H1 (cell line): ENCODE measurements around the gene CFAP61. TPM values are rescaled to one million over a fixed set of nuclear protein-coding genes. Genes with fewer than 3 reads are reported as not detected.

Experiments
- CTCF ChIA-PET: fragments of 300-600 bp; sonication (Branson Sonifier 250); formaldehyde crosslinking; loops from one replicate; lab custom pipeline; 2021; ENCODE audit not compliant: partially characterized antibody; lab: Charles Lee
- POLR2A ChIA-PET: fragments of 300-600 bp; sonication (Branson Sonifier 250); formaldehyde crosslinking; loops from one replicate; lab custom pipeline; 2021; ENCODE audit warnings: inconsistent platforms; ENCODE audit not compliant: partially characterized antibody; lab: Charles Lee
- DNase-seq, 2 experiments: peaks; one replicate each; pipeline versions ENCODE4 v3.0.0 to v3.0.0-alpha.2; 2010 to 2022; ENCODE audit warnings: low spot score in 2 of 2, low read depth in 1 of 2, mixed read lengths in 1 of 2
- FAIRE-seq: peaks from 2 replicates; lab custom pipeline; 2011; peaks lifted over from hg19 to GRCh38; lab: Jason Lieb, UNC
- H2AFZ ChIP-seq: 2 replicates; pipeline ENCODE4 v1.8.1; 2012; ENCODE audit warnings: low read length, inconsistent platforms
- H2AK5ac ChIP-seq: 2 replicates; pipeline ENCODE4 v1.6.1; 2013; ENCODE audit warnings: low read depth, low read length
- H2BK120ac ChIP-seq: replicated peaks from 2 replicates; pipeline ENCODE3; 2013; ENCODE audit warnings: low read depth, low read length, inconsistent platforms
- H2BK12ac ChIP-seq: 2 replicates; pipeline ENCODE4 v1.6.1; 2013; ENCODE audit warnings: low read depth, low read length
- H2BK15ac ChIP-seq: 2 replicates; pipeline ENCODE4 v1.6.1; 2013; ENCODE audit warnings: low read length
- H2BK20ac ChIP-seq: 2 replicates; pipeline ENCODE4 v1.6.1; 2013; ENCODE audit warnings: low read length
- H2BK5ac ChIP-seq: 2 replicates; pipeline ENCODE4 v1.6.1; 2013; ENCODE audit warnings: low read depth, low read length
- H3K14ac ChIP-seq: 2 replicates; pipeline ENCODE4 v1.6.1; 2013; ENCODE audit warnings: inconsistent platforms; ENCODE audit not compliant: insufficient read length
- H3K18ac ChIP-seq: 2 replicates; pipeline ENCODE4 v1.6.1; 2013; ENCODE audit warnings: low read length; ENCODE audit errors: extremely low read depth
- H3K23ac ChIP-seq: 2 replicates; pipeline ENCODE4 v1.6.1; 2013; ENCODE audit warnings: inconsistent platforms; ENCODE audit not compliant: insufficient read length
- H3K23me2 ChIP-seq: 2 replicates; pipeline ENCODE4 v1.6.1; 2013; ENCODE audit warnings: low read depth, low read length
- H3K27ac ChIP-seq: 2 replicates; pipeline ENCODE4 v1.6.1; 2011; ENCODE audit warnings: low read depth, low read length, inconsistent platforms
- H3K27me3 ChIP-seq, 4 experiments: replicated peaks in 1 of 4; 1 replicate in 1 of 4; 2 replicates in 3 of 4; pipeline versions ENCODE4 v1.6.1 to v1.8.1; 2011 to 2013; ENCODE audit warnings: low read length in 3 of 4, mild to moderate bottlenecking in 3 of 4, inconsistent platforms in 2 of 4, mixed read lengths in 2 of 4, moderate library complexity in 1 of 4; ENCODE audit not compliant: control insufficient read depth in 3 of 4, insufficient read depth in 3 of 4; ENCODE audit errors: extremely low read depth in 1 of 4
- H3K36me3 ChIP-seq, 4 experiments: 2 replicates each; pipeline versions ENCODE4 v1.6.1 to v1.8.1; 2011 to 2013; ENCODE audit warnings: mild to moderate bottlenecking in 4 of 4, low read length in 3 of 4, moderate library complexity in 2 of 4, control low read depth in 1 of 4, inconsistent platforms in 1 of 4; ENCODE audit not compliant: insufficient read depth in 4 of 4, control insufficient read depth in 2 of 4
- H3K4ac ChIP-seq: replicated peaks from 2 replicates; pipeline ENCODE3; 2013; ENCODE audit warnings: low read length, low read depth, mixed read lengths, inconsistent platforms; ENCODE audit not compliant: insufficient read length
- H3K4me1 ChIP-seq, 4 experiments: replicated peaks in 1 of 4; 1 replicate in 1 of 4; 2 replicates in 3 of 4; pipeline versions ENCODE4 v1.6.1 to v1.8.1; 2011 to 2013; ENCODE audit warnings: low read length in 3 of 4, inconsistent platforms in 2 of 4, mixed read lengths in 1 of 4; ENCODE audit not compliant: insufficient read depth in 4 of 4, control insufficient read depth in 3 of 4
- H3K4me2 ChIP-seq, 2 experiments: 2 replicates each; pipeline versions ENCODE4 v1.6.1 to v1.8.1; 2011 to 2013; ENCODE audit warnings: low read depth in 2 of 2, low read length in 2 of 2, control low read depth in 1 of 2, inconsistent platforms in 1 of 2, mild to moderate bottlenecking in 1 of 2; ENCODE audit not compliant: insufficient read depth in 1 of 2
- H3K4me3 ChIP-seq, 4 experiments: fragments of 200-600, 300-600 bp in 1 of 4; sonication (generic), shearing (Covaris generic), sonication (Bioruptor Twin) in 1 of 4; 2 replicates each; pipeline versions ENCODE4 v1.5.1 to v1.8.1; 2011 to 2016; ENCODE audit warnings: low read length in 4 of 4, low read depth in 3 of 4, control low read depth in 2 of 4, inconsistent platforms in 2 of 4, mild to moderate bottlenecking in 2 of 4, mixed read lengths in 1 of 4, moderate library complexity in 1 of 4; ENCODE audit not compliant: insufficient read depth in 2 of 4; ENCODE audit errors: extremely low read depth in 1 of 4
- H3K56ac ChIP-seq: replicated peaks from 2 replicates; pipeline ENCODE3; 2013; ENCODE audit warnings: low read depth, mild to moderate bottlenecking, mixed read lengths, low read length, inconsistent platforms; ENCODE audit not compliant: insufficient read length
- H3K79me1 ChIP-seq: 2 replicates; pipeline ENCODE4 v1.6.1; 2013; ENCODE audit warnings: low read depth, low read length, control low read depth
- H3K79me2 ChIP-seq, 2 experiments: 2 replicates each; pipeline versions ENCODE4 v1.6.1 to v1.8.1; 2012 to 2013; ENCODE audit warnings: low read length in 2 of 2, mild to moderate bottlenecking in 2 of 2, inconsistent platforms in 1 of 2; ENCODE audit not compliant: insufficient read depth in 2 of 2, control insufficient read depth in 1 of 2
- H3K9ac ChIP-seq, 4 experiments: replicated peaks in 1 of 4; 1 replicate in 1 of 4; 2 replicates in 3 of 4; pipeline versions ENCODE4 v1.6.1 to v1.8.1; 2011 to 2013; ENCODE audit warnings: low read depth in 3 of 4, low read length in 3 of 4, control low read depth in 2 of 4, mild to moderate bottlenecking in 2 of 4, moderate library complexity in 2 of 4, inconsistent platforms in 1 of 4; ENCODE audit errors: extremely low read depth in 1 of 4
- H3K9me3 ChIP-seq, 2 experiments: 2 replicates each; pipeline versions ENCODE4 v1.6.1 to v1.8.1; 2012 to 2013; ENCODE audit warnings: mild to moderate bottlenecking in 2 of 2, moderate library complexity in 2 of 2, control low read depth in 1 of 2, inconsistent platforms in 1 of 2, low read depth in 1 of 2, low read length in 1 of 2, mixed read lengths in 1 of 2; ENCODE audit not compliant: insufficient read depth in 2 of 2
- H4K20me1 ChIP-seq, 2 experiments: replicated peaks in 1 of 2; 2 replicates each; pipeline versions ENCODE3 to v1.8.1; 2011 to 2013; ENCODE audit warnings: inconsistent platforms in 2 of 2, low read length in 2 of 2, mild to moderate bottlenecking in 1 of 2; ENCODE audit not compliant: insufficient read depth in 2 of 2, control insufficient read depth in 1 of 2
- H4K5ac ChIP-seq: 2 replicates; pipeline ENCODE4 v1.6.1; 2013; ENCODE audit warnings: low read length, low read depth, mixed read lengths, inconsistent platforms; ENCODE audit not compliant: insufficient read length
- H4K8ac ChIP-seq: 2 replicates; pipeline ENCODE4 v1.8.0; 2013; ENCODE audit warnings: mild to moderate bottlenecking, moderate library complexity, low read length, inconsistent platforms; ENCODE audit not compliant: insufficient read depth; ENCODE audit errors: extremely low read depth
- H4K91ac ChIP-seq: replicated peaks from 2 replicates; pipeline ENCODE3; 2013; ENCODE audit warnings: low read length, mixed read lengths, inconsistent platforms; ENCODE audit not compliant: insufficient read length
- CBX8 ChIP-seq: fragments of 300-800, 300-1000 bp; sonication (generic); IDR thresholded peaks from 2 replicates; pipeline ENCODE4 v1.7.1; 2016; ENCODE audit warnings: low read depth, low read length, borderline replicate concordance
- CEBPB ChIP-seq: IDR thresholded peaks from 2 replicates; pipeline ENCODE4 v1.6.1; 2012; ENCODE audit warnings: low read depth, low read length
- CHD2 ChIP-seq: IDR thresholded peaks from 2 replicates; pipeline ENCODE4 v1.6.1; 2012; ENCODE audit warnings: low read length, improper control_type of control experiment
- GTF2F1 ChIP-seq: IDR thresholded peaks from 2 replicates; pipeline ENCODE4 v1.6.1; 2012; ENCODE audit warnings: low read depth, low read length, improper control_type of control experiment, borderline replicate concordance
- KDM5A ChIP-seq: fragments of 200-600 bp; IDR thresholded peaks from 2 replicates; pipeline ENCODE4 v1.7.1; 2012; ENCODE audit warnings: mild to moderate bottlenecking, low read length, inconsistent platforms, mixed read lengths
- MAFK ChIP-seq: IDR thresholded peaks from 2 replicates; pipeline ENCODE4 v1.6.1; 2012; ENCODE audit warnings: low read depth, mild to moderate bottlenecking, improper control_type of control experiment, low read length
- NRF1 ChIP-seq: IDR thresholded peaks from 2 replicates; pipeline ENCODE4 v1.6.1; 2011; ENCODE audit warnings: mild to moderate bottlenecking, low read depth, low read length, improper control_type of control experiment
- RFX5 ChIP-seq: IDR thresholded peaks from 2 replicates; pipeline ENCODE4 v1.6.1; 2011; ENCODE audit warnings: low read depth, low read length, improper control_type of control experiment, borderline replicate concordance
- RXRA ChIP-seq: IDR thresholded peaks from 2 replicates; pipeline ENCODE4 v1.6.1; 2011; ENCODE audit warnings: low read depth, mild to moderate bottlenecking, low read length, moderate library complexity; ENCODE audit not compliant: insufficient read depth
- SIN3A ChIP-seq, 2 experiments: IDR thresholded peaks in 1 of 2; conservative IDR thresholded peaks in 1 of 2; 2 replicates each; pipeline ENCODE4 v1.6.1; 2011 to 2012; ENCODE audit warnings: low read length in 2 of 2, improper control_type of control experiment in 1 of 2, low read depth in 1 of 2, mild to moderate bottlenecking in 1 of 2
- SUZ12 ChIP-seq: fragments of 200-600 bp; sonication (generic); IDR thresholded peaks from 2 replicates; pipeline ENCODE4 v1.6.1; 2012; ENCODE audit warnings: mild to moderate bottlenecking, inconsistent platforms, low read length, moderate library complexity, mixed read lengths
- TCF12 ChIP-seq: IDR thresholded peaks from 2 replicates; pipeline ENCODE4 v1.6.1; 2011; ENCODE audit warnings: low read depth, mild to moderate bottlenecking, low read length
- ZNF274 ChIP-seq: IDR thresholded peaks from 2 replicates; pipeline ENCODE4 v1.7.0; 2012; ENCODE audit warnings: low read length, borderline replicate concordance; ENCODE audit errors: extremely low read depth
- WGBS, 2 experiments: shearing (Covaris generic) in 1 of 2; methylation state at CpG; one replicate each; pipeline versions ENCODE4 v1.1.6 to v1.1.7; 2013 to 2015; ENCODE audit warnings: low lambda C conversion rate in 2 of 2, mixed read lengths in 2 of 2, inconsistent platforms in 1 of 2, low coverage in 1 of 2, missing lambda C conversion rate in 1 of 2; ENCODE audit not compliant: insufficient replicate concordance in 2 of 2, insufficient coverage in 1 of 2, insufficient read length in 1 of 2; ENCODE audit errors: extremely low coverage in 1 of 2, missing lambda C conversion rate in 1 of 2; 5-methylcytosine and 5-hydroxymethylcytosine counted together
- polyA plus RNA-seq, 7 experiments: library from polyadenylated mRNA; depleted of rRNA in 3 of 7; stranded (reverse) in 5 of 7; unstranded in 2 of 7; fragments of >200 nt in 5 of 7; fragments of 200-250 nt in 2 of 7; gene quantifications; 1 replicate in 5 of 7; 2 replicates in 1 of 7; 4 replicates in 1 of 7; pipeline versions ENCODE4 v1.2.1 to v1.2.3, GENCODE V29; 2011 to 2013; ENCODE audit warnings: missing spikeins in 2 of 7, mixed read lengths in 2 of 7
- total RNA-seq: library from RNA; stranded (reverse); fragmentation: NEBNext Ultra II Directional; extraction: Animal tissue kit (Norgen Biotek cat#: 25700); gene quantifications from 2 replicates; pipeline ENCODE4 v1.2.1, GENCODE V29; 2021

Gene CFAP61
- total and polyA plus RNA-seq, 2 of the 8 experiments (the other 6 are each of a cell fraction or from before 2014, with no cell fraction given) = 0.29 to 0.61 TPM

DNA sequence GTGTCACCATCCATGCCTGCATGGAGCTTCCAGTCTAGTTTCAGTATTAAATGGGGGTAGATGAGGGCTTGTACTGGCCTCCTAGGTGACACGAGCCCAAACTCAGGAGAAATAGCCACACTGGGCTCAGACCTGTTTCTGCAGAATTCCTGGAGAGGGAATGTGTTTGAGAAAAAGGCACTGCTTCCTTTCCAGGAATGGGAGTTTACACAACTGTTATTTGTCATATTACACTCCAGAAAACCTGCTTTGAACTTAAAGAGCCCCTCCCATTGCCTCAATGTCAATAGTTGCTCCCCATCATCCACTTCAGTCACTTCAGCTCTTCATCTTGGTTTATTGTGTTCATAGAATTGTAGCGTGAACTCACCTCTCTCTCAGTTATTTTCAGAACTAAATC, 151.5 kb downstream of the CFAP61 start:
- Histone ChIP-seq H2BK12ac (no peak overlapping the region), H3K9me3 (no peaks in the 10 kb centered on the region), H3K27me3 (no peaks in the 10 kb centered on the region), H3K79me2 (no peaks in the 10 kb centered on the region), H3K27ac (no peak overlapping the region), H3K23ac (no peak overlapping the region), H3K14ac (no peak overlapping the region), H2AK5ac (no peak overlapping the region), H4K20me1 (no peaks in the 10 kb centered on the region), H3K4me2 (no peak overlapping the region), H4K5ac (no peak overlapping the region), H3K9ac (no peak overlapping the region), H3K56ac (no peak overlapping the region), H3K4me3 (no peak overlapping the region), H4K8ac (no peak overlapping the region), H2AFZ (no peak overlapping the region), H4K91ac (no peak overlapping the region), H2BK20ac (no peak overlapping the region), H2BK120ac (no peak overlapping the region), H3K4me1 (peaks cover 4 to 16% (median 6%) of the 10 kb centered on the region in 4 experiments; a peak in 6 of 7 replicates), H2BK5ac (no peak overlapping the region), H3K36me3 (no peaks in the 10 kb centered on the region), H3K4ac (no peak overlapping the region), H2BK15ac (no peak overlapping the region), H3K23me2 (no peaks in the 10 kb centered on the region)
- 76% methylated on average over 2 of the region's 2 CpGs; no CpG with 5 or more reads in 1 of the 2 experiments for WGBS, 2 experiments
- ChIA-PET POLR2A (no interaction called here), CTCF (interaction anchor here (1.6 to 2.7 kb wide), 2 partner anchors 10 to 35 kb away, joined by 4 to 10 read pairs; no protein-coding TSS in a partner anchor)
- FAIRE-seq (no peak), DNase-seq (no peak)
- no peak for TF ChIP-seq CHD2
- TF ChIP-seq SUZ12 = no peak
- no peak for TF ChIP-seq MAFK
- no peak for TF ChIP-seq KDM5A
- no peak for TF ChIP-seq ZNF274
- no peak for TF ChIP-seq CEBPB
- no peak for TF ChIP-seq SIN3A (conservative IDR thresholded peaks at IDR 0.05 in 1 of 2, IDR thresholded peaks at IDR 0.05 in 1 of 2; ENCODE audit: low read depth in 1 of 2, low read length in 2 of 2)
- no peak for TF ChIP-seq CBX8
- TF ChIP-seq GTF2F1 = no peak
- TF ChIP-seq NRF1 = no peak
- TF ChIP-seq RFX5 = no peak
- no peak for TF ChIP-seq RXRA
- TF ChIP-seq TCF12 = no peak
- TF ChIP-seq, all 59 proteins: peak for 0
- Histone ChIP-seq H3K18ac (no peak overlapping the region), H3K79me1 (no peaks in the 10 kb centered on the region)
